HG03066 (cell line): ENCODE measurements around the gene SOCS7.
"Not testable (repeated sequence)": the region's sequence is repeated elsewhere in the genome, so short reads cannot be mapped to it uniquely, and the experiment has no call there.

Experiments used
- ATAC-seq: cut with Tn5 transposase; IDR thresholded peaks from one replicate; pipeline ENCODE4 v1.9.1; 2021; ENCODE audit warnings: low read depth; ENCODE audit not compliant: unreplicated experiment

Gene SOCS7

DNA sequence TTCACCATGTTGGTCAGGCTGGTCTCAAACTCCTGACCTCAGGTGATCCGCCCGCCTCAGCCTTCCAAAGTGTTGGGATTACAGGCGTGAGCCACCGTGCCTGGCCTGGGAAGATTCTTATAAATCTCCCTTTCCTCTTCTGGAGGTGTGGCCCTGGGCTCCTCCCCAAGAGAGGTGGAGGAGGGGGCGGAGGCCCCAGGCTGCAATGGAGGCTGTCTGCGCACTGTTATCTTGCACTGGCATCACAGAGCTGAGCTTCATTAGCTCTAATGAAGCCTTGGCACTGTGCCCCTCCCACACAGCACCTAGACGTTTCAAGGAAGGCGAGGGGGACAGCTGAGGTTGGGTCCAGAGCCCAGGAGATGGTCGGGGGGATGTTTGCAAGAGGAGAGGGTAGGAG lies 84.2 kb downstream of the SOCS7 start:
- no peak for ATAC-seq

DNA sequence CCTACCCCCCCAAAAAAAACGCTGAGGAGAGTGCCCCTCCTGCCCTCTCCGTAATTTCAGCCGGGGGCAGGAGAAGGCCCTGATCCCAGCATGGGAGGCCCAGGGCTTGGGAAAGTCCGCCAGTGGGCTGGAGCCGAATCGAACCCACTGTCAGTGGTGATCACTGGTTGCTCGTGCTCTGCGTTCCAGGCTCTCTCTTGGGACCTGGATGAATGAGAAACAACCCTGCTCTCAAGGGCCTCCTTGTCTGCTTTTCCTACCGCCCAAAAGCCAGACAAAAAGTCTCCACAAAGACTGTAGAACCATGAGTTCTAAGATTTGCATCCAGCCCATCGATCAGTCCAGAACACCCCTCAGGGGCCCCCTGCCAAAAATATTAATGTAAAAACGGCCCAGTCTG lies 84.7 kb downstream of the SOCS7 start:
- ATAC-seq = no peak

DNA sequence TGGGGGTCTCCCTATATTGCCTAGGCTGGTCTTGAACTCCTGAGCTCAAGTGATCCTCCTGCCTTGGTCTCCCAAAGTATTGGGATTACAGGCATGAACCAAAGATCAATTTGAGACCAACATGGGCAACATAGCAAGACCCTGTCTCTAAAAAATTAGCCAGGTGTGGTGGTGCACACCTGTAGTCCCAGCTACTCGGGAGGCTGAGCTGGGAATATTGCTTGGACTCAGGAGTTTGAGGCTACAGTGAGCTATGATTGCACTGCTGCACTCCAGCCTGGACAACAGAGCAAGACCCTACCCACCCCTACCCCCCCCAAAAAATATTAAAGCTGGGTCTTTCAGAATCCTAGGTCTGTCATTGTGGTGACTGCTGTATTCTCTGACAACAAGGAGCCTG lies 85.7 kb downstream of the SOCS7 start:
- ATAC-seq = not testable (repeated sequence)

DNA sequence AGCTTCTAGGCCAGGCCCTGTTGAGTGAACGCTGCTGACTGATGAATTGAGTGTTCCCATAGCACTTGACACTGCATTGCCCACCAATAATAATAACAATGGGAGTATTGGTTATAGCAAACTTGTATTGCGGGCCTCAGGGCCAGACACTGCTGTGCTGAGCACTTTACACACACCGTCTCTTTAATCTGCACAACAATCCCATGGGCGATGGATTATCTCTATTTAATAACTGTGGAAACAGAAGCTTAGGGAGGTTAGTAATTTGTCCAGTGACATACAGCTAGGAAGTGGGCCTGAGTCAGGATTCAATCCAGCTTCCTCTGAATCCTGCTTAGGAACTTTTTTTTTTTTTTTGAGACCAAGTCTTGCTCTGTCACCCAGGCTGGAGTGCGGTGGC lies 87.8 kb downstream of the SOCS7 start:
- no peak for ATAC-seq

DNA sequence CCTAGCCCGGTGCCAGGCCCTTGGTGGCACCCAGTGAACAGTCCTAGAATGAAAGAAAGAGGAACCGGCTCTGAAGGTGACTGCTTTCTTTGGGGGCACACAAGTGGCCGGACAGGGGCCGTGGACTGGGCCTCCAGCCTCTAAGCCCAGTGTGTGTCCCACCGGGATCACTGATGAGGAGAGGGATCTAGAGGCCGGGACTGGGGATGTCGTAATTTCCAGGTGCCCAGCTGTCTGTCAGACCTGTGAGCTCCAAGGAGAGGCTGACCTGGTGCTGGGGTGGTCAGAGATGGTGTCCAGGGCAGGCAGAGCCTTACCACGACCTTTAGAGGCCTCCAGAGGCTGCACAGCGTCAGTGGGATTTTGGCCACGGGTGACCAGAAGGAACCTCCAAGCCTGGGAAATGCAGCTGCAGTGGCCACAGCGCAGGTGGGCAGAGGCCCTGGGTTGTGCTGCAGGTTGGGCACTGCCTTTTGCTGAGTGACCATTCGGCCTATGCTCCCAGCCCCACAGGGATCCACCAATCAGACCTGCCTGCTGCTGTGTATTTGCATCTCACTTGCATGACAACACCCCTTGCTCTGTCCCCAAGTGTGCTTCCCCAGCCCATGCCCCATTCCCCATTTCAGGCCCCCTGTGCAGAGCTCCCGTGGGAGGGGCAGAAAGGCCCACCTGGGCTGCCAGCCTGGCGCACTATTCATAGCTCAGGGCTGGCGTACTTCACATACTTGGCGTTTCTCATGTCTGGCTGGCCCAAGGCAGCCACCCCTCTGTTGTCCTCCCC lies 89.2 kb downstream of the SOCS7 start:
- ATAC-seq = no peak

DNA sequence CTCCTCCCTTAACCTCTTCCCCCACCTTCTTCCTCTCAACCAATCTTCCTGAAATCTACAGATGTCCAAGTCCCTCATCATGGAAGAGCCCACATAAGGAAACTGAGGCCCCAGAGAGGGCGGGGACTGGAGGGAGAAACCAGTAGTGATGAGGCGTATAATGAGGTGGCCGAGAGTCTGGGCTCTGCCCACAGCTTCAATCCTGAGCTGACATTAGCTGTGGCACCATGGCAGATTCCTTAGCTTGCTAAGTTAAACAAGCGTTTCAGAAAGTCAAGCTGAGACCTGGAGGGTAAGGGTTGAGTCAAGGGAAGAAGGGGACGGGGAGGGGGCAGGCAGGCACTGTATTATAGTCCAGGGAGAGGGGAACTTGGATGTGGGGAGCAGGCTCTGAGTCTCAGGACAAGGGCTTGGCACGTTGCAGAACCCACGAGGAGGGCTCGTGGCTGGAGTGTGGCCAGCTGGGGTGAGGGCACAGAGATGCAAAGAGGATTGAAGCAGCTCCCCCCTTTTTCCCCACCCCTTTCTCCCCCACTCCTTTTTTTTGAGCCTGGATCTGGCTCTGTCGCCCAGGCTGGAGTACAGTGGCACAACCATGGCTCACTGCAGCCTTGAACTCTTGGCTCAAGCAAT lies 89.9 kb downstream of the SOCS7 start:
- no peak for ATAC-seq

DNA sequence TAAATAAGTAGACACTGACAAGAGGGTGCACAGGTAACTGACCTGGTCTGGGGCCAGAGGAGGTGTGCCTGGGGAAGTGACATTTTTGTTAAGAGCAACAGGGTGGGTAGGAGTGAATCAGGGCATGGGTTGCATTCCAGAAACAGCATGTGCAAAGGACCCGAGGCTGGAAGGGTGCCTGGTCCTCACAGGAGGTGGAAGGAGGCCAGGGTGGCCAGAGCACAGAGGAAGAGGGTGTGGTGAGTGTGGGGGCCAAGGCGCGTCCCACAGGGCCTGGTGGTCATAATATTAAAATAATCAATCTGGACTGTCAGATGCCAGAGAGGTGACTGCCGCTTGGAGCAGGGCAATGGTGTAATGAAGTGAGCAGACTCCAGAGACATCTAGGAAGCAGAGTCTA lies 90.9 kb downstream of the SOCS7 start:
- ATAC-seq = no peak

DNA sequence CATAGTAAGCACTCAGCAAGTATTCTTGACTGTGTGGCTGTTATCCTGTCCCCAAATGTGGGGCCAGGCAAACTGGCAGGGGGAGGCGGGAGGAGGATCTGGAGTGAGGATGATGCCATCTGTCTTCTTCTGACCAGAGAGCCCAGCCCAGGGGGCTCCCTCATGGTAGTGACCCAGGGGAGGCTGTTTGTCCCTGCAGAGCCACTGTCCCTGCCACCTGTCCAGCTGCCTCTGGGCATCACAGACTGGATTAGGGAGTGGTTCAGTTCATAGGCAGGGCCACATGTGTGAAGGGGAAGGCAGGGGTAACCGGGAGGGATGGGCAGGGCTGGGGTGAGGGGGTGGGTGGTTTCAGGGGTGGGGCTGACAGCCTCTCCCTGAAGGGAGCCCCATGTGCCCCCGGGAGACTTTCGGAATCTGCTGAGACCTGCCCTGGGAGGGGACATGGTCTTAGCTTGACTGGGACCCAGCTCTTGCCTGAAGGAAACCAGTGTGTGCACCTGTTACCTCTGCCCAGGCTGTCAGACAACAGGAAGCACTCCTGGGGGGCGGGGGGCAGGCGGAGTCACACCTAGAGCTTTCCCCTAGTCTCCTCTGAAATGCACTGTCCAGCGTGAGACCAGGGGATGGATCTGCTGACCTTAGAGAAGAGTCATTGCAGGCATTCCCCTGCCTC lies 91.8 kb downstream of the SOCS7 start:
- ATAC-seq = no peak

DNA sequence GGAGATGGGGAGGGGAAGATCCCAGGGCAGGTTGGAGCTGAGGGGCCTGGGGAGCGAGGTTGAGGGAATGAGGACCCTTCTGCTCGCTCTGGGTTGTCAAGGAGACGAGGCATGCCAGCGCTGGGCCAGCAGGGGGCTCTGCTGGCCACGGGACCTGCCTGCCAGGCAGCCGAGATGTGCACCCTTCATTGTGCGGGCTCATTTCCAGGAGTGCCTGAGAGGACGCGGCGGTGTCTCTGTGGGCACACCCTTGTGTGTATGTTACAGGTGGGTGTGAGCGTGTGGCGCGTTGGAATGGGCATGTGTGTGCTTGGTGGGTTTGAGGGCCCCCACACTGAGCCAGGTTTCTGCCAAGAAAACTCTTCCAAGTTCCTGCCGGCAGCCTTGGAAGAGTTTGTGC lies 92.5 kb downstream of the SOCS7 start:
- no peak for ATAC-seq

DNA sequence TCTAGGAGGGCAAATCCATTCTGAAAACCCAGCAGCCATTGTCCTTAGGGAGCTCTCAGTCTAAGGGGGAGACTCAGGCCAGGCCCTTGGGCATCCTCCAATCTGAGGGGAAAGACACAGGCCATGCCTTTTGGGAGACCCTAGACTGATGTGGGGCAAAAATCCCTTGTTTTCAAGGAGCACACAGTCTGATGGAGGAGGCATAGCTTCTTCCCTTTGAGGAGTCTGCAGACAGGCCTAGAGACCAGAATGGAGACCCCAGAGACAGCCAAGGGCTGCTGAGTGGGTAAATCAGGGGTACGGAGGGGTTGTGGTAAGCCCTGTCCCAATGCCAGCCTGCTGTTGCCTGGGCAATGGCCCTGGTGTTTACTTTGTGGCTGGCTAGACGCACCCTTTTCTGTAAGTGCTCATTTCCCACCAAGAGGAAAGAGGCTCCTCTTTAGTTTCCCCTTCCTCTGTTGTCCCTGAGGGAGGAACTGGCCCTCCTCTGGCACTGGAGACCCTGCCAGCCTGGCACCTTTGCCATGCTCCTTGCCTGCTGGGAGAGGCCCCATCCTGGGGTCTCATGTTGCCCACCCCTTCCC lies 96.0 kb downstream of the SOCS7 start:
- ATAC-seq = no peak

DNA sequence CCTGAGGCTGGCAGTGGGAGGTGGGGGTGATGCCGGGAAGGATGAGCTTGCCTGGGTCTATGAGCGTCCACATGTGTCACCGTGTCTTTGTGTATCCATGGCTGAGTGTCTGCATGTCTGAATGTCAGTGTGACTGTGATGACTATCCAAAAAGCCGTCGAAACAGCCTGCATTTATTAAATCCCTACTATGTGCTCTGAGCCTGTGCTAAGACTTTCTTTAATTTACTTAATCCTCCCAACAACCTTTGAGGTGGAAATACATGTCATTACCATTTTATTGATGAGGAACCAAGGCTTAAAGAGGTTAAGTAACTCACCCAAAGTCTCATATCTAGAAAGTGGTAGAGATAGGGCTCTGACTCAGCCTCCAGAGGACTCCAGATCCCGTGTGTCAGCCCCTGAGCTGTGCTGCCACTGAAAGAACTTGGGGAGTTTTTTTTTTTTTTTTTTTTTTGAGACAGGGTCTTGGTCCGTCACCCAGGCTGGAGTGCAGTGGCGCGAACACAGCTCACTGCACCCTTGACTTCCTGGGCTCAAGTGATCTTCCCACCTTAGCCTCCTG lies 96.6 kb downstream of the SOCS7 start:
- no peak for ATAC-seq

DNA sequence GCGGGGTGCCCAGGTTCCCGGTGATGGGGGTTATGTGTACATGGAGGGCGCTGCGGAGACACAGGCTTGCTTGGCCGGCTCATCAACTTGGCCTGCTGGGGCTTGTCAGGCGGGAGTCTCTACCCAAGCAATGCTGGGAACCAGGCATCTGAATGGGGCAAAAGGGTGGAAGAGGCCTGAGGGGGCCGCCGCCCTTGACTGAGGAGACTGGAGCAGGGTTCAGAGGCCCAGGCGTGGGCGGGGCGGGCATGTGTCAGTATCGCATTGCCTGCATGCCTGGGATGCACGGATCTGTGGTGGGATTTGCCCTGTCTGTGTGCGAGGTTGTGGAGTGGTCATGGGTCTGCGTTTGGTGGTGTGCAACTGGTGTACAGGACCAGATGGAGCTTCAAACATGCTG lies 97.7 kb downstream of the SOCS7 start:
- no peak for ATAC-seq

DNA sequence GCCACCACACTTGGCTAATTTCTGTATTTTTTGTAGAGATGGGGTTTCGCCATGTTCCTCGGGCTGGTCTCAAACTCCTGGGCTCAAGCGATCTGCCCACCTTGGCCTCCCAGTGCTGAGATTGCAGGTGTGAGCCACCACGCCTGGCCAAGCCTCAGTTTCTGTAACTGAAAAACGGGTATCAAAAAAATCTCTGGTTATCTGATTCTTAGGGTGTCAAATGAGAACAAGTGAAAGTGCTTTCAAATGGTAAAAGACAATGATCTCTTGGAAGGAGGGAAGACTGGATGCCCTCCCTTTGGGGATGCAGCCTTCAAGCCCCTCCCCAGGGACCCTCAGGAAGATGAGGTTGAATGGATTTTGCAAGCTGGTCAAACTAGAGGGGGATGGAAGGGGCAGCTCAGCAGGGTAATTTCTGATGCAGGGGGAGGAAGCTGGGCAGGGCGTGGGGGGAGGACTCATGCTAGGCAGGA lies 98.9 kb downstream of the SOCS7 start:
- no peak for ATAC-seq

DNA sequence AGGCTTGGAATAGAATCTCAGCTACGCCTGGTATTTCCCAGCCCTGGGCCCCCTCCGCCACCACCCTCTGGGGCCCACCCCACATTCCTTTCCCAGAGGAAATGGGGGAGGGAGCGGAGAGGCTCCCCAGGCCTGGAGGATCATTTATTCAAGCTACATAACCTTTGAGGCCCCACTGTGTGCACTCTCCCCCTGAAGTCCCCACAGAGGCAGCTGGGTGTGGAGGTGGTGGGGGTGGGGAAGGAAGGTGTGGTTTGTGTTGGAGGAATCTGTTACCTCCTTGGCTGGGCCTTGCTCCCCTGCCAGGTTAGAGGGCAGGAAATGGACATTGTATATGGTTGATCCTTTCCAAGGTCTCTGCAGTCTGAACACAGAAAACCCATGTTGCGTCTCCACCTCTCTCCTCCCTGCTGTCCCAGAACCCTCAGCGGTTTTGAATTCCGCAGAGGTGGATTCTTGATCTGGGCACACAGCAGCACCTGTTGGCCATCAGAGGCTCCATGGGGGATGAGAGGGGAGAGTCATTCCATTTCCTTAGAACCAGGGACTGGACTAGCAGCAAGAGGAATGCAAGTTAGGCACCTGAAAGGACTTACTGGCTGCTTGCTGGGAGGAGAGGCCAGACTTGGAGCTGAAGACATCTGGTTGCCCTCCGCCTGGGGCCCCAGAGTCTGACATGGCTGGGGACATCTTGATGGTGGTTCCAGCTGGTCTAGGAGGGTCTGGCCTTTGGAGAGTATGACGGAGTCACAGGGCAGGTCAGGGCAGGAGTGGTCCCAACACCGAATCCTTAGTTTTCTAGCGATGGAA lies 99.6 kb downstream of the SOCS7 start:
- no peak for ATAC-seq

DNA sequence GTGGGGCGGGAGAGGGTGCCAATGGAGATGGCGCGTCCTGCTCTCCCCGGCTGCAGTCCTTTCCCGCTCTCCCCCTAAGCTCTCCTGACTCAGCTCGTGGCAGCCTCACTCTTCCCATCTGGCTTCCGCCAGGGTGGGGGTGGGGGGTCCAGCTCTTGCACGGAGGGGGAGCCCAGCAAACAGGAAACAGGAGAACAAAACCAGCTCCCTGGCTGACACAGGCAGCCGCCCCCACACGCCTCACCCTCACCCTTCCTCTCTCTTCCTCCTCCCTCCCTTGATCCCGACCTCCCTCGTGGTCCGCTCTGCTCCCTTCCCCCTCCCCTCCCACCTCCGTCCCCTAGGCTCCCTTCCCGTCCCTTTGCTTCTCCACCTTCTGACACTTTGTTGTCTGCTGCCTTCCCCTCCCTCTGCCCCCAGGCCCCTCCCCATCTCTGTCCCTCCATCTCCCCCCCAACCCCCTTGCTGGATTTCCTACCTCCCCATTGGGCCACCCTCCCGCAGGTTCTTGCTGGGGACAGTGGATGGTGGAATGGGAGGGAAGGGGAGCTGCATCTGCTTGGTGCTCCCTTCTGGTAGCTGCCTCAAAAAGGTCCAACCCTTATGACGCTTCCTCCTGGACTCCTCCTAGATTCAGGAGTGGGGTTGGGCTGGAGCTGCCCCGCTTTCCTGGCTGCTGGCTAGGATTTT lies 100.3 kb downstream of the SOCS7 start:
- ATAC-seq = no peak

DNA sequence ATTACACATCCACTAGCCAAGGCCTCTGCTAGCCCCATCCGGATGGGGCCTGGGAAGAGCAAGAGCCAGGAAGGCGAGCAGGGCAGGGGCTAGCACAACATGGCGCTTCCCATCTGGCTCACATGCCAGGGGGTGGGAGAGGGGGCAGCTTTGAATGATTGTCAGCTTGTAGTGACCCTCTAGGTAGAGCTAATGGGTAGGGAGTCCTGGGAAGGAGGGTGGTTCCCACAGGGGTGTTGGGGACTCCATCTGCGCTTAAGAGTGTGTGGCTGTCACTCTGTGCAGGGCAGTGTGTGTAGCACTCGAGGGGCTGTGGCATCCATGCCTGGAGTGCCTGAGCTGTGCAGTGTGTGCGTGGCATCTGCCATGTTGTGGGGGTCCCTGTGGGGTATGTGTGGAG lies 101.1 kb downstream of the SOCS7 start:
- no peak for ATAC-seq

DNA sequence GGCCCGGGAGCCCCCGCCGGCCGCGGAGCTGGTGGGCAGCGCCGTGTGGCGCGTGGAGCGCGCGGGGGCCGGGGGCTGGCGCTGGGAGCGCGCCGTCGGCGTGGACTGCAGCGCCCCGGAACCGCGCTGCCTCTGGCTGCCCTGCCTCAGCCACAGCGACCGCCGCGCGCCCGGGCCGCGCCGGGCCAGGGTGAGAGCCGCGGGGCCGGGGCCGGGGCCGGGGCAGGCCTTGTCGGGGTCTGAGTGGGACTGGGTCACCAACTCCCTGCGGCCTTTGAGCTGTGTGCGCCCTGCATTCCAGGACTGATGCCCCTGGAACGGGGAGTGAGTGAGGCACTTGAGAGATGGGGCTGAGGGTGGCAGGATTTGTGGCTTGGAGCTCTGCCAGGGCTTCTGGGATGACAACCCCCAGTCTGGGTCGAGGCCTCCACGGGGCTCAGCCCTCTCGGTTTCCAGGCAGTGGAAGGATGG lies 102.3 kb downstream of the SOCS7 start:
- no peak for ATAC-seq

DNA sequence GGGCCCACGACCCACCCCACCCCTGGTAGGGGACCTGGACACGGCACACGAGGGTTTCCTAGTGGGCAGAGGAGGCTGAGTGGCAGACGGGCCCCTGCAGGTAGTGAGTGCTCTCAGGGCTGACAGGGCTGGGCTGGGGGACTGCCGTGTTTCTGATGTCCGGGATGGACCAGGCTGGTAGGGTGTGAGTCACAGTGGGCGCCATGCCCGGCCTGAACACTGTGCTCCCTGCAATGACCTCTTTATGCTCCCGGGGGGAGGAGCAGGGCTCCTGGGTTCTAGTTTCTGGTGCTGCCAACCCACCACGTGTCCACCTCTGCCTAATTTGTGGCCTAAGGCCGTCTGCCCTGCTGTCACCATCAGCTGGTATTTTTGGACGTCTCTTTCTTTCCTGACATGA lies 102.9 kb downstream of the SOCS7 start:
- ATAC-seq = no peak
